K562 (cell line): ENCODE measurements around the gene NPR1. TPM values are rescaled to one million over a fixed set of nuclear protein-coding genes. Genes with fewer than 3 reads are reported as not detected.

Source experiments
- GMEB1 ChIP-seq: fragments of 250-450 bp; sonication (Bioruptor Pico); IDR thresholded peaks from 2 replicates; pipeline ENCODE4 v1.4.0; 2020; ENCODE audit warnings: mild to moderate bottlenecking
- ILF3 ChIP-seq: fragments of 450-650 bp; IDR thresholded peaks from 2 replicates; pipeline ENCODE4 v1.6.1; 2018; ENCODE audit warnings: antibody characterized with exemption, mild to moderate bottlenecking, moderate library complexity, borderline replicate concordance
- IRF9 ChIP-seq: fragments of 450-650 bp; IDR thresholded peaks from 2 replicates; pipeline ENCODE4 v1.6.1; 2016; ENCODE audit warnings: missing biosample characterization, missing genetic modification characterization
- L3MBTL2 ChIP-seq: fragments of 450-650 bp; IDR thresholded peaks from 2 replicates; pipeline ENCODE4 v1.6.1; 2016; ENCODE audit warnings: mild to moderate bottlenecking, moderate library complexity
- NELFE ChIP-seq: IDR thresholded peaks from 2 replicates; pipeline ENCODE4 v1.6.1; 2011; ENCODE audit warnings: mild to moderate bottlenecking; ENCODE audit not compliant: insufficient read depth, insufficient read length
- NEUROD1 ChIP-seq: fragments of 150-350 bp; IDR thresholded peaks from 2 replicates; pipeline ENCODE4 v1.6.1; 2014; ENCODE audit warnings: borderline replicate concordance, low read length, low read depth; ENCODE audit not compliant: partially characterized antibody
- NFIC ChIP-seq: fragments of 450-650 bp; IDR thresholded peaks from 2 replicates; pipeline ENCODE4 v1.6.1; 2017; ENCODE audit warnings: mild to moderate bottlenecking, inconsistent platforms
- NFRKB ChIP-seq: fragments of 450-650 bp; IDR thresholded peaks from 2 replicates; pipeline ENCODE4 v1.6.1; 2016; ENCODE audit warnings: low read depth
- PREB ChIP-seq: sonication (generic); formaldehyde crosslinking; IDR thresholded peaks from 2 replicates; pipeline ENCODE4 v1.8.1; 2023; ENCODE audit warnings: mild to moderate bottlenecking, missing genetic modification reagents
- RBBP5 ChIP-seq: fragments of 200-600 bp; sonication (generic); IDR thresholded peaks from 2 replicates; pipeline ENCODE4 v1.6.1; 2012; ENCODE audit warnings: borderline replicate concordance, mild to moderate bottlenecking, low read length, control low read depth, inconsistent platforms; ENCODE audit not compliant: insufficient read depth, poor library complexity, severe bottlenecking
- ZC3H11A ChIP-seq: IDR thresholded peaks from 2 replicates; pipeline ENCODE4 v1.6.1; 2012; ENCODE audit warnings: low read depth, low read length, improper control_type of control experiment
- ZHX1 ChIP-seq: fragments of 150-350 bp; conservative IDR thresholded peaks from 2 replicates; pipeline ENCODE4 v1.6.1; 2014; ENCODE audit warnings: low read length
- ZNF24 ChIP-seq: fragments of 450-650 bp; IDR thresholded peaks from 2 replicates; pipeline ENCODE4 v1.6.1; 2016
- ZNF561 ChIP-seq: fragments of 450-650 bp; formaldehyde crosslinking; conservative IDR thresholded peaks from 2 replicates; pipeline ENCODE4 v1.4.0; 2020; ENCODE audit warnings: mild to moderate bottlenecking, moderate library complexity
- polyA plus RNA-seq, 8 experiments: library from polyadenylated mRNA; depleted of rRNA in 4 of 8; stranded (reverse) in 5 of 8; unstranded in 3 of 8; fragments of >200 nt; fragmentation: Nextera tagmentation in 2 of 8; fragmentation: Illumina TruSeq in 1 of 8; extraction: Ambion mirVana in 2 of 8; extraction: Trizol in 1 of 8; gene quantifications; 2 replicates each; pipeline versions ENCODE4 v1.2.1 to v1.2.3, GENCODE V29; 2011 to 2014; ENCODE audit warnings: inconsistent platforms in 1 of 8, missing spikeins in 1 of 8
- total RNA-seq, 7 experiments: library from RNA; depleted of rRNA in 6 of 7; stranded (reverse); fragments of >200 nt in 6 of 7; fragmentation: Illumina TruSeq in 2 of 7; extraction: Trizol in 2 of 7; gene quantifications; 2 replicates each; pipeline versions ENCODE4 v1.2.1 to v1.2.3, GENCODE V29; 2011 to 2021; ENCODE audit warnings: low replicate concordance in 1 of 7
- TF ChIP-seq, protein P1 (sequence below): fragments of 150-350 bp; IDR thresholded peaks from 2 replicates; pipeline ENCODE4 v1.6.1; 2014; ENCODE audit warnings: low read depth, mild to moderate bottlenecking, low read length, borderline replicate concordance

Gene NPR1
- total and polyA plus RNA-seq, 9 of the 15 experiments (the other 6 are each of a cell fraction or from before 2014, with no cell fraction given) = 0.05 to 0.16 (median 0.06) TPM; not detected in 6

DNA sequence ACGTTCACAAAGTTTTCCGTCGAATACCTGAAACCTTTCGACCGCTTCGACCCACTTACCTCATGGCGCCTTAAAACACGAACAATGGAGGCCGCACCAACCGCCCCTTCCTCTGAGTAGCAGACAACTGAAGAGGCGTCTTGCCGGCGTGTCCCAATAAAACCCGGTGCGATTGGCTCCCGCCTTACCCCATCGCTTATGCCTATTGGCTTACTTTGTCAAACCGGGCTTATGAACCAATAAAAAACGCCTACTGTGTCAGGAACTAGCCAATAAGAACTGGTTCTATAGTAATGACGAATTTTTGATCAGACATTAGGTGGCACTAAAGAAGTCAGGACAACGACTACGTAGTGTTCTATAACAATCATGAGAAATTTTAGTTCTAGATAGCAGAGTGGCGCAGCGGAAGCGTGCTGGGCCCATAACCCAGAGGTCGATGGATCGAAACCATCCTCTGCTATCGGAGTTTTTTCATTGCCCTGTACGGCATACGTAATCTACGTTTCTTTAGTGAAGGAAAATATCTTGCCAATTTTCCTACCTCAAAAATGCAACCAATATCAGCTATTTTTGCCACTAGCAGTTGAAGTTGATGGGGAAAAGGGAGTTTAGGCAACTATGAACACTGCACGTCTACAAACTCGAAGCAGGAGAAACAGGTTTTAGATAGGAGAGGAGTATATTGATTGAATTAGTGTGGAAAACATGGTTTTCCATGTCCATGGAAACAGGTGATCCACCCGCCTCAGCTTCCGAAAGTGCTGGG is 7.4 kb upstream of the NPR1 start, which contains the start of gene ILF2 (continued):
- peak; percentile 37; the same call in 1 of the 2 replicates for TF ChIP-seq GMEB1 (CRISPR knock-in tag)
- no peak for TF ChIP-seq NELFE
- peak; percentile 68 for TF ChIP-seq L3MBTL2
- no peak for TF ChIP-seq IRF9
- TF ChIP-seq NFIC = peak; percentile 86
- 0 out of 2 replicates have a peak, but pooled peaks have one; percentile 9 for TF ChIP-seq ZC3H11A
- TF ChIP-seq RBBP5 = peak; percentile 71
- peak; percentile 86; the same call in 1 of the 2 replicates for TF ChIP-seq ILF3
- TF ChIP-seq ZNF561 (CRISPR knock-in tag) = no peak
- peak; percentile 60; the same call in 1 of the 2 replicates for TF ChIP-seq ZHX1
- 0 out of 2 replicates have a peak, but pooled peaks have one; percentile 69 for TF ChIP-seq PREB (CRISPR knock-in tag)
- TF ChIP-seq, protein P1, sequence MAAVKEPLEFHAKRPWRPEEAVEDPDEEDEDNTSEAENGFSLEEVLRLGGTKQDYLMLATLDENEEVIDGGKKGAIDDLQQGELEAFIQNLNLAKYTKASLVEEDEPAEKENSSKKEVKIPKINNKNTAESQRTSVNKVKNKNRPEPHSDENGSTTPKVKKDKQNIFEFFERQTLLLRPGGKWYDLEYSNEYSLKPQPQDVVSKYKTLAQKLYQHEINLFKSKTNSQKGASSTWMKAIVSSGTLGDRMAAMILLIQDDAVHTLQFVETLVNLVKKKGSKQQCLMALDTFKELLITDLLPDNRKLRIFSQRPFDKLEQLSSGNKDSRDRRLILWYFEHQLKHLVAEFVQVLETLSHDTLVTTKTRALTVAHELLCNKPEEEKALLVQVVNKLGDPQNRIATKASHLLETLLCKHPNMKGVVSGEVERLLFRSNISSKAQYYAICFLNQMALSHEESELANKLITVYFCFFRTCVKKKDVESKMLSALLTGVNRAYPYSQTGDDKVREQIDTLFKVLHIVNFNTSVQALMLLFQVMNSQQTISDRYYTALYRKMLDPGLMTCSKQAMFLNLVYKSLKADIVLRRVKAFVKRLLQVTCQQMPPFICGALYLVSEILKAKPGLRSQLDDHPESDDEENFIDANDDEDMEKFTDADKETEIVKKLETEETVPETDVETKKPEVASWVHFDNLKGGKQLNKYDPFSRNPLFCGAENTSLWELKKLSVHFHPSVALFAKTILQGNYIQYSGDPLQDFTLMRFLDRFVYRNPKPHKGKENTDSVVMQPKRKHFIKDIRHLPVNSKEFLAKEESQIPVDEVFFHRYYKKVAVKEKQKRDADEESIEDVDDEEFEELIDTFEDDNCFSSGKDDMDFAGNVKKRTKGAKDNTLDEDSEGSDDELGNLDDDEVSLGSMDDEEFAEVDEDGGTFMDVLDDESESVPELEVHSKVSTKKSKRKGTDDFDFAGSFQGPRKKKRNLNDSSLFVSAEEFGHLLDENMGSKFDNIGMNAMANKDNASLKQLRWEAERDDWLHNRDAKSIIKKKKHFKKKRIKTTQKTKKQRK = no peak
- peak; percentile 89 for TF ChIP-seq ZNF24
- peak; percentile 95 for TF ChIP-seq NFRKB
- peak; percentile 91 for TF ChIP-seq NEUROD1
